GM10248 (cell line): ENCODE measurements around the gene KRTAP5-3.

Experiments
- CTCF ChIA-PET: fragments of 300-600 bp; sonication (Branson Sonifier 250); formaldehyde crosslinking; extraction: SDS; loops from one replicate; lab custom pipeline; 2021; ENCODE audit warnings: antibody characterized with exemption; lab: Yijun Ruan, JAX
- POLR2A ChIA-PET: fragments of 350-650 bp; sonication (Branson Sonifier 250); formaldehyde crosslinking; extraction: SDS; loops from one replicate; lab custom pipeline; 2020; ENCODE audit warnings: antibody characterized with exemption; lab: Yijun Ruan, JAX
- DNase-seq: peaks from one replicate; pipeline ENCODE4 v3.0.0; 2012; ENCODE audit errors: extremely low spot score
- TF ChIP-seq, protein P1 (sequence below): IDR thresholded peaks from 2 replicates; pipeline ENCODE4 v1.5.1; 2012; ENCODE audit warnings: mild to moderate bottlenecking, low read depth; ENCODE audit errors: extremely low read depth, missing control alignments, control extremely low read depth

KRTAP5-3 gene

DNA sequence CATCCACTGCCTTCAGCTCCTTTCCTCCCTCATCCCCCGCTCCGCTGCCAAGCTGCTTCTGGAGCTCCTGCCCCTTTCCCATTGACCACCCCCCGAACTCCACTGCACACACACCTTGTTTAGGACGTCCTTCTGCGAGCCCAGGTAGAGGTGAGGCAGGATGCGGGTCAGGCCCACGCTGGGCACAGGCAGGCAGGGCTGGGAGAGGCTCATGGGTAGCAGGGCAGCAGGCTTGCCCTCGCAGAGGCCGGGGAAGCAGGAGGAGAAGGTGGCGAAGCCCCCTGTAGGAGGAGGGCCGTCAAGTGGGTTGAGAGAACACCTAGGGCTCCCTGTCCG lies 49.5 kb downstream of the KRTAP5-3 start:
- POLR2A ChIA-PET = no interaction called here
- no peak for DNase-seq
- TF ChIP-seq, protein P1, sequence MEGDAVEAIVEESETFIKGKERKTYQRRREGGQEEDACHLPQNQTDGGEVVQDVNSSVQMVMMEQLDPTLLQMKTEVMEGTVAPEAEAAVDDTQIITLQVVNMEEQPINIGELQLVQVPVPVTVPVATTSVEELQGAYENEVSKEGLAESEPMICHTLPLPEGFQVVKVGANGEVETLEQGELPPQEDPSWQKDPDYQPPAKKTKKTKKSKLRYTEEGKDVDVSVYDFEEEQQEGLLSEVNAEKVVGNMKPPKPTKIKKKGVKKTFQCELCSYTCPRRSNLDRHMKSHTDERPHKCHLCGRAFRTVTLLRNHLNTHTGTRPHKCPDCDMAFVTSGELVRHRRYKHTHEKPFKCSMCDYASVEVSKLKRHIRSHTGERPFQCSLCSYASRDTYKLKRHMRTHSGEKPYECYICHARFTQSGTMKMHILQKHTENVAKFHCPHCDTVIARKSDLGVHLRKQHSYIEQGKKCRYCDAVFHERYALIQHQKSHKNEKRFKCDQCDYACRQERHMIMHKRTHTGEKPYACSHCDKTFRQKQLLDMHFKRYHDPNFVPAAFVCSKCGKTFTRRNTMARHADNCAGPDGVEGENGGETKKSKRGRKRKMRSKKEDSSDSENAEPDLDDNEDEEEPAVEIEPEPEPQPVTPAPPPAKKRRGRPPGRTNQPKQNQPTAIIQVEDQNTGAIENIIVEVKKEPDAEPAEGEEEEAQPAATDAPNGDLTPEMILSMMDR = no peak
- CTCF ChIA-PET = interaction anchor here (1.2 to 1.8 kb wide), 3 partner anchors 12 to 16 kb away, joined by 3 to 9 read pairs (median 6); no protein-coding TSS in a partner anchor

DNA sequence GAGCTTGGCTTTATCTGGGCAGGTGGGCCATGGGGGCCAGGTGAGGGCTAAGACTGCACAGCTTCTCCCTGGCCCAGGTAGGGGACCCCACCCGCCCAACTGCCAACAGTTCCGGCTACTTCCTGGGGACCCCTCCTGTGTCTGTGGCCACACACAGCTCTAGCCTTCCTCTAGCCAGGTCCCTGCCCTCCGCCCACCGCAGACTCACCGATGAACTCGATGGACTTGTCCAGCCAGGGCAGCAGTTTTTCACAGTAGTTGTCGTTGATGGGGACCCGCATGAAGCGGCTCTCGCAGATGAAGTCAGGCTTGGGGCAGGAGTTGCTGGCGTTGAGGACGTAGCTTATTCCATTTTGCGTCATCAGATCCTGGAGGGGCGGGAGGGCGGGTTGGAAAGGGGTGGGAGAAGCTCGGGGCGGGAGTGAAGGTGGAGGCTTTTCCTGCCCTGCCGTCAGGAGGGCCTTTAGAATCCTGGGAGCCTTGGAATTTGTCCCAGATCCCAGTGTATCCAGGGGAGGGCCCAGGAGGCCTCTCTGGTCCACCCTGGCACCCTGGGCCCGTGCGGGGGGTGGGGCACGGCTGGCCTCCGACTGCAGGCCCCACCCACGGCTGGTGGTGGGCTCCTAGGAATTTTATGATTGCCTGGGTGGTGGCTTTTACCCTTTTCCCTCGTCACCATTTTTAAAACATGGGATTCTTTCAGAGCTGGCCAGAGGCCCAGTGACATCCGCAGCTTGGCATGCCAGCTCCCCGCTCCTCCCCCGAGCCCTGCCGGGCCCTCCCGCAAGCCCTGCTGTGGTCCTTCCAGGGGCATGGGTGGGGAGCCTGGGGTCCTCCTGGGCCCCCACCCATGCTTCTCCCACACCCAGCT lies 50.1 kb downstream of the KRTAP5-3 start:
- ChIA-PET POLR2A (no interaction called here), CTCF (interaction anchor here (1.2 to 1.8 kb wide), 3 partner anchors 11 to 17 kb away, joined by 3 to 9 read pairs (median 6); no protein-coding TSS in a partner anchor)
- DNase-seq = no peak
- TF ChIP-seq, protein P1 = no peak
